HG03097 (cell line): ENCODE results near the gene SEC31B.

Experiments
- ATAC-seq: cut with Tn5 transposase; IDR thresholded peaks from one replicate; pipeline ENCODE4 v1.9.1; 2021; ENCODE audit not compliant: unreplicated experiment, low FRiP score

Gene SEC31B

DNA sequence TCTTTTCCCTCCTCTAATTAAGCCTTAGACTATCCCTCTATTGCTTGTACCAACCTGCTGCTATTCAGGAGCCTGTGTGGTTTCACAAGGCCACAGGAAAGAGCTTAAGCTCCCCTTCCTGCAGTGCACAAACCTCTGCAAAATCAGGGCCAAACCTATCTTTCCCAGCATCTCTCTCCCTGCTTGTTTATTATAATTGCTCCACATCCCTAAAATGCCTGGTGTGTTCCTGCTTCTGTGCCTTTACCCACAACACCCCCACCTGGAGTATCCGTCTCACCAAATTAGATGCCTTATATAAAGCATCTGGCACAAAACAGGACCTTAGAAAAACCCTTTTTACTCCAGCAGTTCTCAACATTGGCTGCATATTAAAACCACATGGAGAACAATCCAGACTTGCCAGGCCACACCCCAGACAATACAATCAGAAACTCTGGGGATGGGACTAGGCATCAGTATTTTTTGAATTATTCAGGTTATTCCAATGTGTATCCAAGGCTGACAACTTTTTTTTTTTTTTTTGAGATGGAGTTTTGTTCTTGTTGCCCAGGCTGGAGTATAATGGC, 16.7 kb downstream of the SEC31B start:
- no peak for ATAC-seq

DNA sequence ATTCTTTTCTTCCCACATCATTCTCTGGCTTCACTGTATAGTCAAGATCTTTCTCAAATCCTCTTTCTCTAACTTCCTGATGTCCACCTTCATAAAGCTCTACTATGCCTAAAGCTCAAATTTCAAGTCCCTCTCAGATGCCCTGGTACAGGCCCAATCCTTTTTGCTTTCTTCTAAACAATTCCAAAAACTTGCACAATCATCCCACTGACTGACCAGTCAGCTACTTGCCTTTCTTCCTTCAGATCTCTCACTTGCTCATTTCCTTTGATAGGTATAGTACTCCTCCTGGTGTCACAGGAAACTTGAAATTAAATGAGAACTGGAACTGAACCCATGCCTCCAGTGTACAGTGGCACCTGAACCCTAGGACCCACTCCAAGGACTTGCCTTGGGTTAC, 18.2 kb downstream of the SEC31B start:
- no peak for ATAC-seq

DNA sequence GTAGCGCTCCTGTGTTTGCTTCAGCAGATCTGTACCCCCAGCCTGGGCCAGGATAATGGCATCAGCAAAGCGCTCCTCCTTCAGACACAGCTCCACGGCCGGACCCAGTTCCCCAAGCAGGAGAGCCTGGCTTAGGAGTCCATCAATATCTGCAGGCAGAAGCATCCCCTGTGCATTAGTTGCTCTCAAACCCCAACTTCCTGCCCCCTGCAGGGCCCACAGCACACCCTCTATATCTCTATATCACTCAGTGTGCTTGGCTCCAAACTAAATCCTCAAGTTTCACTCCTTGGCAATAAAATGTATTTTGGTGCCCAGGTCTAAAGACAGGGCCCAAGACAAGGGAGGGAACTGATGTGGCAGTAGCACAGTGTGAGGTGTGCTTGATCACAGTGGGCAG, 21.6 kb downstream of the SEC31B start:
- no peak for ATAC-seq

DNA sequence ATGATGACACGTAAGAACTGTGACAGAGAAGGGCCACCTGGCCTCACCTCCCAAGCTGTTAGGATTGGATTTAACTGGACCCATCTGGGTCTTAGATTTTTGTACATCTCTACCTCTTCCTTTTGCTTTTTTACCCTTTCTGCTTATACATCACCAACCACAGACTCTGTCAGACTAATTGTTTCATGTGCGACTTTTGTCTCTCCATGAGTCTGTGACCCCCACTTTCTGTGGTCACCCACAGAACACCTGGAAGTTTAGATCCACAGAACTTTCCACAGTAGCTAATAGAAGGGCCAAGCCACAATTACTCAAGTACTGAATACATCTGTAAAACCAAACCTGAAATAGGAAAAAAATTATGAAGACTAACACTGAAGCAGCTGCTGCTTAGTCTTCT, 23.1 kb downstream of the SEC31B start:
- no peak for ATAC-seq

DNA sequence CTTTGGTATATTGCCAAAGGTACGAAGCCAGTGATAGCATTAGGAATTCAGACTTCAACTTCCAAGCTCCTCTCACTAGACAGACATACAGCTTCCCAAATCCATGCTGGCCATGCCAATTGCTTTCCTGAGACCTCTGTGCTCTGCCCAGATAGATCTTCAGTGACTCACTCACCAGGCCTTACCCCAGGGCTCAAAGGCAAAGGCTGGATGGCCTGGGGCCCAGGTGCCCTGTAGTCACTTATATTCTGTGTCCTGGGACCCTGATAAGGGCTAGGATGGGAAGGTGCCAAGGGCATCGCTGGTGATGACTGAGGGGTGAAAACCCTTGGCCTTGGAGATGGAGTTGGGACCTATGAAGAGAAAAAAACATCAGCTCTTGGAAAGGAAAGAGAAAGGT, 29.1 kb downstream of the SEC31B start:
- ATAC-seq: no peak

DNA sequence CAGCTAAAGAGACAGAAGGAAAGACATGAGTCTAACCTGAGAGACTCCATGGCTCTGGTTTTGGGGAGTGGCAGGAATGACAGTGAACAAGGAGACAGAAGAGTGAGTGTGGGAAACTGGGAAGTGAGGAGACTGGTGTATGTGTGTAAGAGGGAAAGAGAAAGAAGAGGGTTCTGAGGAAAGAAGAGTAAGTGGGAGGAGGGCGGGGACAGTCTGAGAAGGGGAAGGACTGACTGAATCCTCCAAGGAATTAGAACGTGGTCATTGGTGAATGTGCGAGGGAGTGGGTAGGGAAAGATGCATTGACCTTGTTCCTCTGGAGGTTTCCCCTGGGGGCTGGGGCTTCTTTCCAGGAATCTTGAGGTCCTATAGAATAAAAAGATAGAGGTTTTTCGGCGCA, 30.3 kb downstream of the SEC31B start:
- ATAC-seq: no peak

DNA sequence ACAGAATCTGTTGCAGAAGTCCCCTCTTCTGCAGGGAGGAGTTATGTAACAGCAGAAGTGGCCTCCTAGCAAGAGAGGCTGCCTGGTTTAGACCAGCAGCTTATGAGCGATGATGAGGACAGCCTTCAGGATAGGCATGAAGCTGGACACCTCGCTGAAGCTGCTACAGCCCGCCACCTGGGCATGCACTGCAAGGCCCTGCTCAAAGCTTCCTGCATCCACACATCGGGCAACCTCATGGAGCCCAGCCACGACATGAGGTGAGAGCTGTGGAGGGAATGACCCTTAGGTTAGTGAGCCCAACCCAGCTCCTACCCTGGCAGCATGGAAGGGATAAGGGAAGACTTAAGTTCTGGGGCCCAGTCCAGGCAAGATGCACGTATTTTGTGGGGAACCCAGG, 32.1 kb downstream of the SEC31B start:
- no peak for ATAC-seq

GRCh38 chr10:100485801-100486495, 33.7 kb downstream of the SEC31B start:
- ATAC-seq: no peak

GRCh38 chr10:100485366-100485765, 34.3 kb downstream of the SEC31B start:
- no peak for ATAC-seq

DNA sequence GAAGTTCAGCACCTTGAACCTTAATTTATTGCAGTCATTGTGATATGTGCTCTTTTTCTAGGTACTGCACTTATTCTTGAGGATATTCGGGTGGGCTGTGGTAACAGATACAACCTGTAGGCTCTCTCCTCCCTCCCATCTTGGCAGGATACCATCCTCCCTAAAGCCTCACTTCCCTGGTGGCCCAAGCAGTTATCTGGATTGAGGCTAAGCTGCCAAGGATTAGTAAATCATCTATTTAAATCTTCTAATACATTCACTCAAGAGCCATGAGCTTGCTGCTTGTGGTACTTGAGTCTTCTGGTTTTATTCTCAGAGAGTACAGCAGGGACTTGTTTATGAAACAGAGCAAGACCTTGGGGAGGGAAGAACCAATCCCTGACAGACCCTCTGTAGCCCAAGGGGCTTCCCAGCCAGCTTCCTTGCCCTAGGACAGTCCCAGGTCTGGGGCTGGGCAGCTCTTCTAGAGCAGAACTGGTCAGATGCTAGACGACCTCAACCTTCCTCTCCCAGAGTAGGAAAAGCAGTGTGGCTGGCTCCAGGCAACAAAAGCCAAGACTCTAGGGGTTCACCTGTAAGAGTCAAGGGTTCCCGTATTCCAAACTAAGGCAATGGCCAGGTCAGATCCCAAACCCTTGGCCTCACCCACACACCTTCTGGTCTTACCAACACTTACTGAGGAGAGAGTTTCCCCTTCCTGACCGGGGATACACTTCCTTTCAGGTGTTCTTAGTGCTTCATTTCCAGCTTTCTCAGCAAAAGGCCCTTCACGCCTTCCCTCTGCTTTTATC, 35.6 kb downstream of the SEC31B start:
- ATAC-seq: no peak

GRCh38 chr10:100482834-100483185, 36.9 kb downstream of the SEC31B start:
- ATAC-seq: no peak

DNA sequence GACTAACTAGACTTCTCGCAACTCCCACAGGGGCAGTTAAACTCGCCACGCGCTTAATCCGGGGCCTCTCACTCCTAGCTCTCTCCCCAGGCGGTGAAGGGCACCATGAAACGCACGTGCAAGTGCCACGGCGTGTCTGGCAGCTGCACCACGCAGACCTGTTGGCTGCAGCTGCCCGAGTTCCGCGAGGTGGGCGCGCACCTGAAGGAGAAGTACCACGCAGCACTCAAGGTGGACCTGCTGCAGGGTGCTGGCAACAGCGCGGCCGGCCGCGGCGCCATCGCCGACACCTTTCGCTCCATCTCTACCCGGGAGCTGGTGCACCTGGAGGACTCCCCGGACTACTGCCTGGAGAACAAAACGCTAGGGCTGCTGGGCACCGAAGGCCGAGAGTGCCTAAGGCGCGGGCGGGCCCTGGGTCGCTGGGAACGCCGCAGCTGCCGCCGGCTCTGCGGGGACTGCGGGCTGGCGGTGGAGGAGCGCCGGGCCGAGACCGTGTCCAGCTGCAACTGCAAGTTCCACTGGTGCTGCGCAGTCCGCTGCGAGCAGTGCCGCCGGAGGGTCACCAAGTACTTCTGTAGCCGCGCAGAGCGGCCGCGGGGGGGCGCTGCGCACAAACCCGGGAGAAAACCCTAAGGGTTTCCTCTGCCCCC, 37.4 kb downstream of the SEC31B start:
- no peak for ATAC-seq

DNA sequence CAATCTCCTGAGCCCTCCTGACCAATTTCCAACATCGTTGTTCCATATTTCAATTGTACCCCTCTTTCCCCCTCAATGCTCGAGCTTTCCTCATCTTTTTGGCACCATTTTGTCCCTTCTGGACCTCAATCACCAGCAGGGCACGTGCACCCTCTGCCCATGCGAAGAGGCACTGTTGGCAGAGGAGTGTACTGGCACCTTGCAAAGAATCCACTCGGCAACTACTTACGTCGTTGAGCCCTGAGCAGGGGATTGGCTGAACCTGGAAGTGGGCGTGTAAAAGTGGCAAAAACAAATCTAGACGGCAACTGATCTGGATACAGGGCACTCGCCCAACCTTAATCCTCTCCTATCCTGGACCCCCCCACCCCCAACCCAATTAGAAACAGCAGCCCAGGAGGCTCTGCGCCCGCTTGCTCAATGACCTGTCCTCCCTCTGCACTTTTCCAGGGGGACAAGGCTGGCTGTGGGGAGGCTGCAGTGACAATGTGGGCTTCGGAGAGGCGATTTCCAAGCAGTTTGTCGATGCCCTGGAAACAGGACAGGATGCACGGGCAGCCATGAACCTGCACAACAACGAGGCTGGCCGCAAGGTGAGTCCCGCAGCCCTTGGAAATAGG, 38.1 kb downstream of the SEC31B start:
- peak; percentile 97 for ATAC-seq

DNA sequence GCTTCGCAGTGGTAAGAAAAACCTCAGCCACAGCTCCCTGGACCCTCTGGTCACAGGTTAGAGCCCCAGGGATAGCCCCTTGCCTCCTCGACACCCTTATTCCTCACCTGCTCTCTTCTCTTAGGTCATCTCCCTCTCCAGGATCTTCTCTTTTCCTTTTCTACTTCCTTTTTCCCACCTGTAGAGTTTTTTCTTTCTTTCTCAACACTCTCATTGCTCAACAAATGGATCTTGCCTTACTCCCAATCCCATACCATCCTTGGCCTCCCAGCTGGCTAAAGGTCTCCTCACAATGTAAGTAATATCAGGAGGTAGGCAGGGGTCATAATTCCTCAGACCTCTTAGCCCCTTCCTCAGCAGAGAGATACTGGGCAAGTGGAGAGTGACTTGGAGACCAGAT, 39.7 kb downstream of the SEC31B start:
- ATAC-seq: no peak

DNA sequence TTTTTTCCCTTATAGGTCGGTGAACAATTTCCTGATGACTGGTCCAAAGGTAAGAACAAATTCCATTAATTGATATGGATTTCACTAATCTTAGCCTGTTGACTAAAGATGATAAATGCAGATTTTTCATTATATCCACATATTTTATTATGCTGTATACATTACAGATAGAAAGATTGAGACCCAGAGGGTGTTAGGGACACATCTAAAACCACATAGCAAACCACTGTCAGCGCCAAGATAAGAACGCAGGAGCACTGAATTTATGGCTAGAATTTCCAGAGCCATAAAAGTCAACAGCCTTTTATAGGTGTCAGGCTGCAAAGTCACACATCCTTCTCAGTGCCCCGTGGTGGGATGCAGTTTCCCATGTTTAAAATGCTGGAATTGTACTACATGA, 40.6 kb downstream of the SEC31B start:
- ATAC-seq: no peak

GRCh38 chr10:100477970-100478369, 41.7 kb downstream of the SEC31B start:
- ATAC-seq: no peak

GRCh38 chr10:100470367-100470766, 49.3 kb downstream of the SEC31B start:
- no peak for ATAC-seq

DNA sequence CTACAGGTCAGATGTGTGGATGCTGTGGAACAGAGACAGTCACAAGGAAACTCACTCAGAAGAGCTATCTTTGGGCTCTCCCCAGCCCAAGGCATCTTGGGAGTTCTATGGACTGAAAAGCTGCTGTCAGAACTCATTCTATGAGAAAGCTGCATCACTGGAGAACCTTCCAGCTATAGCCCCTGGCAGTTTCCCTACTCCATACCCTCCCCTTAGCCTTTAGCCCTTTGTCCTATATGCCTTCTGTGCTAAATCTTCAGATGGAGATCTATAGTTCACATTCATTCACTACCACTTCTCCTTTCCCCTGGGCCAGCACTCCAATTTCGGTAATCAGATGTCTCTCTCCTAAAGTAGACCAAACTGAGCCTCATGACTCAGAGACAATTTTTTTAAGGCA, 49.9 kb downstream of the SEC31B start:
- ATAC-seq: no peak

DNA sequence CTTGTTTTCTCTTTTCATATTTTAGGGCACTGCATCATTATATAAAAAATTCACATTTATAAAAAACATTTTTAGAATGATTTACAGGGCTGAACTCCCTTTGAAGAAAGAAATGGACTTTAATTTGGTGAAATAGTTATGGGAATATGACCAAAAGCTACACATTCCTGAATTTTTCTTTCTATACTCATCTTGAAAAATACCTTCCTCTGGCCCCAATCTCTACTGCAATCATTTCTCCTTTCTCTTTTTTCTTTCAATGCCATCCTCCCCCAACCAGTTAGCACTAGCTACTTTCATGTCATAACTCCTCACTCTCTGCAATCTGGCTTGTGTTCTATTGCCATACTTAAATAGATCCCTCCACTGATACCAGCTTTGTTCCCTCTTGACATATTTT, 50.7 kb downstream of the SEC31B start:
- no peak for ATAC-seq

- no peak for ATAC-seq
Observed at GRCh38 chr10:100468322-100468721, 51.3 kb downstream of the SEC31B start.

DNA sequence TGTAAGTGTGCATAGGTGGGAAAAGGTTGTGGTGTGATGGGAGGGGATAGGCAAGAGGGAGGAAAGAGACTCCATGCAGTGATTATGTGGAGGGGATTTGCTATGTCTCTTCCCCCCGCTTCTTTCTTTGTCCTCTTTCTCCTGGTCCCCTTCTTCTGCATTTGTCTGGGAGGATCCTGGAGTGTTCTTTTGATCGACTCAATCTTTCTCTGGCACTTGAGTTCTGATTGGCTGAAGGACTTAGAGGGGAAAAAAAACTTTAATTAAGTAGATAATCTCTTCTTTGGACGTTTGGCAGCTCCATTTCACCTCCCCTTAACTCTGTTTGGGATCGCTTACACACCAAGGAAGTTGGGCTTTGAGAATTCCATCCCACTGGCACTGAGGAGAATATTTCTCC, 57.0 kb downstream of the SEC31B start, which contains the start of gene WNT8B:
WNT8B (plus strand) TSS at position 301 of the 400 bp plus-strand sequence. CDS start 160 bp downstream, outside the sequence.
- ATAC-seq: no peak
